HCT116 (cell line): Measurements from ENCODE around the gene HECW1. TPM values are rescaled to one million over a fixed set of nuclear protein-coding genes. Genes with fewer than 3 reads are reported as not detected.

Experiments
- ATAC-seq: fragments of 200-7000 bp; cut with Tn5 transposase; 2 replicates; pipeline ENCODE4 v1.9.1; 2020; ENCODE audit warnings: mild to moderate bottlenecking, moderate library complexity
- BruUV-seq: library from RNA; stranded (reverse); fragments of 400-500 nt; replicated peaks from 2 replicates; lab custom pipeline; 2021; lab: Mats Ljungman, UMichigan
- CTCF ChIA-PET: fragments of 300-600 bp; sonication (Branson Sonifier 250); formaldehyde crosslinking; loops from one replicate; lab custom pipeline; 2021; ENCODE audit warnings: antibody characterized with exemption; lab: Charles Lee
- POLR2A ChIA-PET: fragments of 300-600, 350-600 bp; sonication (Branson Sonifier 250); formaldehyde crosslinking; loops from one replicate; lab custom pipeline; 2021; ENCODE audit warnings: antibody characterized with exemption; lab: Charles Lee
- RAD21 ChIA-PET, 2 experiments: fragments of 300-600 bp; sonication (Branson Sonifier 250); formaldehyde crosslinking; loops; one replicate each; lab custom pipeline; 2023; ENCODE audit warnings: low total read pairs in 2 of 2; ENCODE audit not compliant: uncharacterized antibody in 2 of 2, unreplicated experiment in 2 of 2, low non-redundant PET in 1 of 2; lab: Charles Lee
- DNase-seq: peaks from one replicate; pipeline ENCODE4 v3.0.0-alpha.2; 2010; ENCODE audit warnings: low read depth, low spot score
- H2AFZ ChIP-seq: fragments of 200-600 bp; shearing (Covaris generic), sonication (generic); 2 replicates; pipeline ENCODE4 v1.6.1; 2017; ENCODE audit warnings: low read depth, mixed run types, mixed read lengths, antibody characterized with exemption, low read length; ENCODE audit not compliant: poor library complexity, severe bottlenecking
- H3K27ac ChIP-seq: 2 replicates; pipeline ENCODE4 v1.5.1; 2012; ENCODE audit warnings: low read depth, low read length
- H3K27me3 ChIP-seq: fragments of 200-600 bp; sonication (generic); 2 replicates; pipeline ENCODE4 v1.6.1; 2016; ENCODE audit warnings: mixed run types, low read length, mixed read lengths; ENCODE audit not compliant: insufficient read depth
- H3K36me3 ChIP-seq, 2 experiments: fragments of 200-500 bp in 1 of 2; fragments of 200-600 bp in 1 of 2; sonication (Bioruptor generic) in 1 of 2; sonication (generic) in 1 of 2; 2 replicates each; pipeline versions ENCODE4 v1.5.1 to v1.6.1; 2014 to 2016; ENCODE audit warnings: low read length in 2 of 2, inconsistent platforms in 1 of 2, mixed read lengths in 1 of 2, mixed run types in 1 of 2; ENCODE audit not compliant: insufficient read depth in 2 of 2, control insufficient read depth in 1 of 2
- H3K4me1 ChIP-seq, 2 experiments: fragments of 200-600 bp in 1 of 2; sonication (generic) in 1 of 2; 2 replicates each; pipeline versions ENCODE4 v1.5.1 to v1.6.1; 2012 to 2017; ENCODE audit warnings: low read length in 2 of 2, inconsistent platforms in 1 of 2, mild to moderate bottlenecking in 1 of 2, mixed read lengths in 1 of 2, mixed run types in 1 of 2, moderate library complexity in 1 of 2; ENCODE audit not compliant: insufficient read depth in 2 of 2, control insufficient read depth in 1 of 2
- H3K4me2 ChIP-seq: fragments of 200-600 bp; sonication (generic); 2 replicates; pipeline ENCODE4 v1.6.1; 2017; ENCODE audit warnings: mixed run types, low read length, mixed read lengths
- H3K4me3 ChIP-seq, 2 experiments: fragments of 200-600 bp in 1 of 2; sonication (generic) in 1 of 2; replicated peaks in 1 of 2; 2 replicates each; pipeline ENCODE4 v1.5.1; 2011 to 2016; ENCODE audit warnings: low read length in 2 of 2, control low read depth in 1 of 2, low read depth in 1 of 2, mild to moderate bottlenecking in 1 of 2, mixed read lengths in 1 of 2, mixed run types in 1 of 2
- H3K79me2 ChIP-seq: fragments of 200-600 bp; sonication (generic); 2 replicates; pipeline ENCODE4 v1.6.1; 2017; ENCODE audit warnings: mild to moderate bottlenecking, mixed run types, low read length, moderate library complexity, mixed read lengths; ENCODE audit not compliant: insufficient read depth
- H3K9ac ChIP-seq: fragments of 200-600 bp; sonication (generic); 2 replicates; pipeline ENCODE4 v1.6.1; 2016; ENCODE audit warnings: low read length, mixed read lengths
- H3K9me2 ChIP-seq: fragments of 200-600 bp; sonication (generic), shearing (Covaris generic); 2 replicates; pipeline ENCODE4 v1.6.1; 2017; ENCODE audit warnings: mixed run types, mild to moderate bottlenecking, moderate library complexity; ENCODE audit not compliant: insufficient read depth
- H3K9me3 ChIP-seq, 2 experiments: fragments of 200-500 bp in 1 of 2; fragments of 200-600 bp in 1 of 2; sonication (Bioruptor generic) in 1 of 2; sonication (generic) in 1 of 2; 2 replicates each; pipeline ENCODE4 v1.6.1; 2014 to 2017; ENCODE audit warnings: low read length in 2 of 2, mixed read lengths in 2 of 2, inconsistent platforms in 1 of 2, low read depth in 1 of 2, mild to moderate bottlenecking in 1 of 2, mixed run types in 1 of 2, moderate library complexity in 1 of 2; ENCODE audit not compliant: control insufficient read depth in 1 of 2, insufficient read depth in 1 of 2
- H4K20me1 ChIP-seq: fragments of 200-600 bp; sonication (generic), shearing (Covaris generic); 2 replicates; pipeline ENCODE4 v1.6.1; 2017; ENCODE audit warnings: mixed run types, mild to moderate bottlenecking, moderate library complexity; ENCODE audit not compliant: insufficient read depth
- EGR1 ChIP-seq: IDR thresholded peaks from 2 replicates; pipeline ENCODE4 v1.6.1; 2012; ENCODE audit warnings: low read depth
- ELF1 ChIP-seq: IDR thresholded peaks from 2 replicates; pipeline ENCODE4 v1.6.1; 2012; ENCODE audit warnings: low read depth, borderline replicate concordance
- intact Hi-C: fragments of 100-400 bp; cut with micrococcal nuclease; formaldehyde crosslinking; loops from 2 replicates; pipeline ENCODE4 v1.10.0; 2022
- total RNA-seq: library from RNA; stranded (reverse); gene quantifications from one replicate; pipeline ENCODE4 v1.2.1, GENCODE V29; 2021; ENCODE audit not compliant: unreplicated experiment
- TF ChIP-seq, protein P1 (sequence below): IDR thresholded peaks from 2 replicates; pipeline ENCODE4 v1.6.1; 2011; ENCODE audit warnings: mild to moderate bottlenecking, low read length, moderate library complexity; ENCODE audit not compliant: insufficient replicate concordance; ENCODE audit errors: extremely low read depth
- TF ChIP-seq, protein P2 (sequence below): IDR thresholded peaks from 2 replicates; pipeline ENCODE4 v1.6.1; 2012

The HECW1 gene
- total RNA-seq, 1 experiment from 2014 or later, result 5.6 TPM

DNA sequence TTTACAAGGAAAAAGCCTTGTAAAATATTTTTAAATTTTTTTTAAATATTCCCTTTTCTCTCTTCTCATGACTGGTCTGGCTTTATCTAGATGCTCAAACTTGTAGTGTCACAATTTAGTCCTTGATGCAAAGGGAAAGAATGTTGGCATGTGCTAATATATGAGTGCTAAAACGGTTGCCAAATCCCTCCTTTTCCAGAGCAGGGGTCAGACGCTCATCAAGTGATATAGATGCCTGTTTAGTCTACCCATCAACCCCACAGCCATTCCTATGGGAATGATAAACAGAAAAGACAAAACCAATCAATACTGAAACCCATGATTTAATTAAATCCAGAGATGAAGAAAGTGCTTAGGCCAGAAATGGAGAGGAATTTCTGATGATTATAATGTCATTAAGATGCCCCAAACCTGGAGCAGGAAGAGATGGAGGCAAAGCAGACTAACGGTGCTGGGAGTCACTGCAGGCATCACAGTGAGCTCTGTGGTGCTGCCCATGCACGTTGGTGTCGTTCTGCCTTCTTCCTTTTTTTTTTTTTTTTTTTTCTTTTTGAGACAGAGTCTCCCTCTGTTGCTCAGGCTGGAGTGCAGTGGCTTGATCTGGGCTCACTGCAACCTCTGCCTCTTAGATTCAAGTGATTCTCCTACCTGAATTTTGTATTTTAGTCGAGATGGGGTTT lies 260.4 kb downstream of the HECW1 start:
- ChIA-PET POLR2A (no interaction called here), CTCF (no interaction called here)
- BruUV-seq, result no TSS peak

More for the DNA sequence above, 260.4 kb downstream of the HECW1 start:
- Histone ChIP-seq H3K9me2 (no peaks in the 10 kb centered on the region), H3K27ac (no peak overlapping the region), H3K36me3 (no peaks in the 10 kb centered on the region), H3K4me1 (no peaks in the 10 kb centered on the region), H4K20me1 (no peaks in the 10 kb centered on the region), H3K9me3 (no peaks in the 10 kb centered on the region), H3K4me3 (no peak overlapping the region), H3K27me3 (no peaks in the 10 kb centered on the region), H3K9ac (no peak overlapping the region), H2AFZ (no peak overlapping the region), H3K79me2 (no peaks in the 10 kb centered on the region), H3K4me2 (no peak overlapping the region)
- intact Hi-C loops, result no loop called here
- RAD21 ChIA-PET, result no interaction called here
- ATAC-seq (no peak), DNase-seq (no peak)
- TF ChIP-seq ELF1 (no peak), EGR1 (no peak)
- TF ChIP-seq, protein P1, sequence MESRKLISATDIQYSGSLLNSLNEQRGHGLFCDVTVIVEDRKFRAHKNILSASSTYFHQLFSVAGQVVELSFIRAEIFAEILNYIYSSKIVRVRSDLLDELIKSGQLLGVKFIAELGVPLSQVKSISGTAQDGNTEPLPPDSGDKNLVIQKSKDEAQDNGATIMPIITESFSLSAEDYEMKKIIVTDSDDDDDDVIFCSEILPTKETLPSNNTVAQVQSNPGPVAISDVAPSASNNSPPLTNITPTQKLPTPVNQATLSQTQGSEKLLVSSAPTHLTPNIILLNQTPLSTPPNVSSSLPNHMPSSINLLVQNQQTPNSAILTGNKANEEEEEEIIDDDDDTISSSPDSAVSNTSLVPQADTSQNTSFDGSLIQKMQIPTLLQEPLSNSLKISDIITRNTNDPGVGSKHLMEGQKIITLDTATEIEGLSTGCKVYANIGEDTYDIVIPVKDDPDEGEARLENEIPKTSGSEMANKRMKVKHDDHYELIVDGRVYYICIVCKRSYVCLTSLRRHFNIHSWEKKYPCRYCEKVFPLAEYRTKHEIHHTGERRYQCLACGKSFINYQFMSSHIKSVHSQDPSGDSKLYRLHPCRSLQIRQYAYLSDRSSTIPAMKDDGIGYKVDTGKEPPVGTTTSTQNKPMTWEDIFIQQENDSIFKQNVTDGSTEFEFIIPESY, result no peak
- TF ChIP-seq, protein P2, sequence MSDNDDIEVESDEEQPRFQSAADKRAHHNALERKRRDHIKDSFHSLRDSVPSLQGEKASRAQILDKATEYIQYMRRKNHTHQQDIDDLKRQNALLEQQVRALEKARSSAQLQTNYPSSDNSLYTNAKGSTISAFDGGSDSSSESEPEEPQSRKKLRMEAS, result no peak
